NCI-H524 treated with DMSO at 0.1 percent for 48 hours (cell line): ENCODE data around the gene LRFN3.
"Not testable (repeated sequence)": the region's sequence is repeated elsewhere in the genome, so short reads cannot be mapped to it uniquely, and the experiment has no call there.

Source experiments
- DNase-seq: peaks from one replicate; lab custom pipeline; 2025; lab: John Stamatoyannopoulos, UW

Gene LRFN3, protein sequence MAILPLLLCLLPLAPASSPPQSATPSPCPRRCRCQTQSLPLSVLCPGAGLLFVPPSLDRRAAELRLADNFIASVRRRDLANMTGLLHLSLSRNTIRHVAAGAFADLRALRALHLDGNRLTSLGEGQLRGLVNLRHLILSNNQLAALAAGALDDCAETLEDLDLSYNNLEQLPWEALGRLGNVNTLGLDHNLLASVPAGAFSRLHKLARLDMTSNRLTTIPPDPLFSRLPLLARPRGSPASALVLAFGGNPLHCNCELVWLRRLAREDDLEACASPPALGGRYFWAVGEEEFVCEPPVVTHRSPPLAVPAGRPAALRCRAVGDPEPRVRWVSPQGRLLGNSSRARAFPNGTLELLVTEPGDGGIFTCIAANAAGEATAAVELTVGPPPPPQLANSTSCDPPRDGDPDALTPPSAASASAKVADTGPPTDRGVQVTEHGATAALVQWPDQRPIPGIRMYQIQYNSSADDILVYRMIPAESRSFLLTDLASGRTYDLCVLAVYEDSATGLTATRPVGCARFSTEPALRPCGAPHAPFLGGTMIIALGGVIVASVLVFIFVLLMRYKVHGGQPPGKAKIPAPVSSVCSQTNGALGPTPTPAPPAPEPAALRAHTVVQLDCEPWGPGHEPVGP

DNA sequence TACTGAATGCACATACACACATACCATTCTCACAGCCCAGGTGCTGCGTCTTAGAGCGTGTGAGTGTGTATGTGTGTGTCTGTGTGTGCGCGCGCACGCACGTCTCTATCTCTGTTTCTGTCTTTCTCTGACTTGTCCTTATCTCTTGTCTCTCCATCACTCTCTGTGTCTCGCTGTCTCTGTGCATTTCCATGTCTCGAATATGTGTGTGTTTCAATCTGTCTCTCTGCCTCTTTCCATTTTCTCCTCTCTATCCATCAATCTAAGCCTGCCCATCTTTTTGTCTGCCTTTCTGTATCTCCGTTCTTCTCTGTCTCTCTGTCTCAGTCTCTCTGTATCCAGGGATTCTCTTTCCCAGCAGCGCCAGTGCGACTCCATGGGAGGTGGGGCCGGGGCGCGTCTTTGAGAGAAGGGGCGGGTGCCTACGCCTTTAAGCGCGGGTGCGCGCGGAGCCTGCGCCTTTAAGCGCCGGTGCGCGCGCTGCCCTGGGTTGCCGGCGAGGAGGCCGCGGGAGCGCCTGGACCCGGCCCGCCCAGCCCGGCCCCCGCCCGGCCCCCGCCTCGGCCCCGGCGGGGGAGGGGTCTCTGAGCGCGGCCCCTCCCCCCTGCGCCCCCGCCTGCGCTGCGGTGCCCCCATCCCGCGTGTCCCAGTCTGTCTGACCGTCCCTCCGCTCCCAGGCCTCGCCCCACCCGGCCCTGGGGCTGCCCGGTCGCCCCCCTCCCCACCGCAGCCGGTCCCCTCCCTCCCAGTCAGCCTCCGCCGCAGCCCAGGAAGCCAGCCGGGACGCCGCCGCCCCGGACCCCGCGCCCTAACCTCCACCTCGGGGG, at the start of gene LRFN3:
Gene LRFN3, plus strand, starts transcription at position 464 of the 827 bp plus-strand sequence. CDS start 3,052 bp downstream, outside the sequence.
- peak; percentile 18 for DNase-seq

- DNase-seq: no peak
Observed at GRCh38 chr19:35887197-35887596, 49.0 kb upstream of the LRFN3 start.

- DNase-seq: no peak
Observed at GRCh38 chr19:35888398-35888797, 47.8 kb upstream of the LRFN3 start.

GRCh38 chr19:35889370-35890112, 46.6 kb upstream of the LRFN3 start:
- no peak for DNase-seq

- no peak for DNase-seq
Observed at GRCh38 chr19:35890113-35890650, 46.0 kb upstream of the LRFN3 start.

DNA sequence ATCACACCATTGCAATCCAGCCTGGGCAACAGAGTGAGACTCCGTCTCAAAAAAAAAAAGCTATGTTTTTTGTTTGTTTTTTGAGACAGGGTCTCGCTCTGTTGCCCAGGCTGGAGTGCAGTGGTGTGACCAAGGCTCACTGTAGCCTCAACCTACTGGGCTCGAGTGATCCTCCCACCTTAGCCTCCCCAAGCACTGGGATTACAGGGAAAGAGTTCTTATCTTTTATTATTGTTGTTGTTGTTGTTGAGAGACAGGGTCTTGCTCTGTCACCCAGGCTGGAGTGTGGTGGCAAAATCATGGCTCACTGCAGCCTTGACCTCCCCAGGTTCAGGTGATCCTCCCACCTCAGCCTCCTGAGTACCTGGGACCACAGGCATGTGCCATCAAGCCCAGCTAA, 44.4 kb upstream of the LRFN3 start:
- not testable (repeated sequence) for DNase-seq

DNA sequence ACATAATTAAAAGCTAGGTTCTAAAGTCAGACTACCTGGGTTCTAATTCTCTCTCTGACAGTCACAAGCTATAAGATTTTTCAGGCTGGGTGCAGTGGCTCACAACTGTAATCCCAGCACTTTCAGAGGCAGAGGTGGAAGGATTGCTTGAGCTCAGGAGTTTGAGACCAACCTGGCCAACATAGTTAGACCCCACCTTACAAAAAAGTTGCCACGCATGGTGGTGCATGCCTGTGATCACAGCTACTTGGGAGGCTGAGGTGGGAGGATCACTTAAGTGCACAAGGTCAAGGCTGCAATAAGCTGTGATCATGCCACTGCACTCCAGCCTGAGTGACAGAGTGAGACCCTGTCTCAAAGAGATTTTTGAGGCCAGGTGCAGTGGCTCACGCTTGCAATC, 41.8 kb upstream of the LRFN3 start:
- no peak for DNase-seq

DNA sequence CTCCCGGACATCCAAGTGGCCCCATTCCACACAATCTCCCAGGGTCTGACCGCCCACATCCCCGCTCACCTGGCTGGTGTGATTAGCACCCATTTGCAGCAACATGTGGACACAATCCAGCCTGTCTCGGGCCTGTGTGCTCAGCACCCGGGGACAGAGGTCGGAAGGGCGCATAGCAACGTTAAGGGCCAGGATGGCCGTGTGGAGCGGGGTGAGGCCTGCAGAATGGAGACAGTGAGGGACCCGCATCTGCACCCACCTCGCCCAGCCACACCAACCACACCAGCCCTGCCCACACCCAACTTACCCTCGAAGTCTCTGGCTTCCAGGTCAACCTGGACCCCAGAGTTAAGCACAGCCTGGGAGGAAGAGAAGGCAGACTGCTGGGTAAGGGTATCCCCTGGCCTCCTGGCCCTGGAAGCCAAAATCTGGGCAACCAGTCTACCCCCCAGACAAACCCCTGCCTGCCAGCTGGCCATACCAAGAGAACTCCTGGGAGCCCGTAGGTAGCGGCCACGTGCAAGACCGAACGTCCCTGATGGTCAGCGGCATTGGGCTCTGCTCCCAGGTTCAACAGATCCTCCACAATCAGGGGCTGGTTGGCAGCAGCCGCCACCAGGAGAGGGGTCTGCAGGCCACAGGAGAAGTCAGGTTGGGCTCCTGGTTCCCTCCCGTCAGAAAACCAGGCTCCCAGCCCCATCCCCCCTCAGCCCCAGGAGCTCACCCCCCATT, 40.1 kb upstream of the LRFN3 start:
- no peak for DNase-seq

GRCh38 chr19:35896643-35897040, 39.5 kb upstream of the LRFN3 start:
- DNase-seq: no peak

GRCh38 chr19:35897706-35898451, 38.3 kb upstream of the LRFN3 start:
- DNase-seq: no peak

- DNase-seq: no peak
Observed at GRCh38 chr19:35898499-35898809, 37.7 kb upstream of the LRFN3 start.

GRCh38 chr19:35899547-35900214, 36.5 kb upstream of the LRFN3 start:
- DNase-seq: peak; percentile 36

GRCh38 chr19:35901055-35901644, 35.0 kb upstream of the LRFN3 start:
- no peak for DNase-seq

GRCh38 chr19:35901854-35902661, 34.1 kb upstream of the LRFN3 start, which contains the start of gene HCST:
TSS of gene HCST (plus strand) at chr19:35902529. CDS start at chr19:35902594, 65 bp downstream.
- no peak for DNase-seq

- no peak for DNase-seq
Observed at GRCh38 chr19:35902870-35903475, 33.2 kb upstream of the LRFN3 start.

GRCh38 chr19:35903550-35904179, 32.5 kb upstream of the LRFN3 start:
- DNase-seq: no peak

GRCh38 chr19:35904311-35905068, 31.7 kb upstream of the LRFN3 start:
- no peak for DNase-seq
